HG03439 (cell line): ENCODE data around the gene THBD.

Source experiments
- ATAC-seq: cut with Tn5 transposase; IDR thresholded peaks from one replicate; pipeline ENCODE4 v1.9.1; 2021; ENCODE audit warnings: mild to moderate bottlenecking, moderate library complexity; ENCODE audit not compliant: unreplicated experiment

The THBD gene

GRCh38 chr20:23013429-23013828 lies 36.0 kb downstream of the THBD start:
- ATAC-seq: no peak

GRCh38 chr20:23011008-23011721 lies 38.3 kb downstream of the THBD start:
- no peak for ATAC-seq

- ATAC-seq: no peak
Measured at GRCh38 chr20:23010096-23010495, 39.4 kb downstream of the THBD start.

GRCh38 chr20:23009636-23010035 lies 39.8 kb downstream of the THBD start:
- ATAC-seq: no peak

- ATAC-seq: no peak
Measured at GRCh38 chr20:23008667-23009066, 40.8 kb downstream of the THBD start.

GRCh38 chr20:23007886-23008655 lies 41.4 kb downstream of the THBD start:
- no peak for ATAC-seq

- no peak for ATAC-seq
Measured at GRCh38 chr20:23007462-23007861, 42.0 kb downstream of the THBD start.

GRCh38 chr20:23005776-23006175 lies 43.7 kb downstream of the THBD start:
- ATAC-seq: no peak

- ATAC-seq: no peak
Measured at GRCh38 chr20:23003881-23004460, 45.5 kb downstream of the THBD start.

- ATAC-seq: no peak
Measured at GRCh38 chr20:23003077-23003635, 46.3 kb downstream of the THBD start.

GRCh38 chr20:23002276-23002675 lies 47.2 kb downstream of the THBD start:
- ATAC-seq: no peak

- no peak for ATAC-seq
Measured at GRCh38 chr20:23000232-23000947, 49.1 kb downstream of the THBD start.

GRCh38 chr20:22999756-23000155 lies 49.7 kb downstream of the THBD start:
- no peak for ATAC-seq

- ATAC-seq: no peak
Measured at GRCh38 chr20:22998476-22998875, 51.0 kb downstream of the THBD start.

- ATAC-seq: no peak
Measured at GRCh38 chr20:22995923-22996322, 53.5 kb downstream of the THBD start.
